Measurements from ENCODE around the gene COL27A1. TPM values are rescaled to one million over a fixed set of nuclear protein-coding genes. Genes with fewer than 3 reads are reported as not detected.

The COL27A1 gene
- total RNA-seq, 1 donor from 2014 or later = 4.3 TPM

DNA sequence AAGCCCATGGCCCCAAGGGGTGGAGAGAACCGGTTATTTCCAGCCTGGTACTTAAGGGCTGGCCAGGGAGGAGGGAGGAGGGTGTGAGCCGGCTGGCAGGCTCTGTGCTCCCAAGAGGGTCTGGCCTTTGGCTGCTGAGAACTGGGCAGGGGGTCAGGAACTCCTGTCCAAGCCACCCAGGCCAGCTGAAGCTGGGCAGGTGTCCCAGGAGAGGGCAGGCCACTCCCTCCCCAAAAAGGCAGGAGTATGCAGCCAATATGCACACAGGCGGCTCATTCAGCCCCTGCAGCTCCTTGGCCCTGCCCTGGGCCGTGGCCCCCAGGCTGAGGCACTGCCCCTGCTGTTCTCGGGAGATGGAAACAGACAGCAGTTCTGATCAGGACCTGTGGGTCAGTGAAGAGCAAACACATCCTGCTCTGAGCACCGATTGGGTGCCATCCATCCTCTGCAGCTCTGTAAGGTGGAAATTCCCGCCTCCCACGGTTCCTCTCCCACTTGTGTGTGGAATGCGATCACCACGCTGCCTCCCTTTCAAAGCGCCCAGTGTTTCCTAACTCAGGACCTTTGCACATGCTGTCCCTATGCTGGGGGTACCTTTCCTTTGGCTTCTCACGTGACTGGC is 39.1 kb upstream of the COL27A1 start:
- H3K4me3 Mint-ChIP-seq = no peak overlapping the region
- H3K4me1 Mint-ChIP-seq = peaks cover 15% of the 10 kb centered on the region
- peaks cover 9% of the 10 kb centered on the region for H3K27me3 Mint-ChIP-seq (ENCODE audit: insufficient read depth, low read depth)
- H3K4me1 ChIP-seq = peaks cover 7% of the 10 kb centered on the region
- H3K4me3 ChIP-seq = no peak overlapping the region
- H2AFZ ChIP-seq (replicated peaks) = no peak overlapping the region
- no peak overlapping the region for H3K9ac ChIP-seq
- H3K27ac Mint-ChIP-seq = peak overlapping the region; percentile 17
- no peaks in the 10 kb centered on the region for H3K36me3 Mint-ChIP-seq
- no peaks in the 10 kb centered on the region for H3K9me3 Mint-ChIP-seq
- H3K36me3 ChIP-seq = no peaks in the 10 kb centered on the region
- no peak overlapping the region for H3K27ac ChIP-seq
- no peaks in the 10 kb centered on the region for H3K79me2 ChIP-seq (ENCODE audit: low read depth)
- no peaks in the 10 kb centered on the region for H3K9me3 ChIP-seq (ENCODE audit: low read depth)
- no peaks in the 10 kb centered on the region for H4K20me1 ChIP-seq (ENCODE audit: low read depth)
- TF ChIP-seq EZH2phosphoT487 (IDR thresholded peaks at IDR 0.05) (no peak), EZH2 (IDR thresholded peaks at IDR 0.05) (no peak)
- TF ChIP-seq, protein P1, sequence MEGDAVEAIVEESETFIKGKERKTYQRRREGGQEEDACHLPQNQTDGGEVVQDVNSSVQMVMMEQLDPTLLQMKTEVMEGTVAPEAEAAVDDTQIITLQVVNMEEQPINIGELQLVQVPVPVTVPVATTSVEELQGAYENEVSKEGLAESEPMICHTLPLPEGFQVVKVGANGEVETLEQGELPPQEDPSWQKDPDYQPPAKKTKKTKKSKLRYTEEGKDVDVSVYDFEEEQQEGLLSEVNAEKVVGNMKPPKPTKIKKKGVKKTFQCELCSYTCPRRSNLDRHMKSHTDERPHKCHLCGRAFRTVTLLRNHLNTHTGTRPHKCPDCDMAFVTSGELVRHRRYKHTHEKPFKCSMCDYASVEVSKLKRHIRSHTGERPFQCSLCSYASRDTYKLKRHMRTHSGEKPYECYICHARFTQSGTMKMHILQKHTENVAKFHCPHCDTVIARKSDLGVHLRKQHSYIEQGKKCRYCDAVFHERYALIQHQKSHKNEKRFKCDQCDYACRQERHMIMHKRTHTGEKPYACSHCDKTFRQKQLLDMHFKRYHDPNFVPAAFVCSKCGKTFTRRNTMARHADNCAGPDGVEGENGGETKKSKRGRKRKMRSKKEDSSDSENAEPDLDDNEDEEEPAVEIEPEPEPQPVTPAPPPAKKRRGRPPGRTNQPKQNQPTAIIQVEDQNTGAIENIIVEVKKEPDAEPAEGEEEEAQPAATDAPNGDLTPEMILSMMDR (IDR thresholded peaks at IDR 0.05) = no peak
- H3K27me3 ChIP-seq = no peaks in the 10 kb centered on the region
- no peak for DNase-seq (ENCODE audit: low spot score)
- H3F3A ChIP-seq (ENCODE audit: low read depth) = no peaks in the 10 kb centered on the region
- H3K4me2 ChIP-seq = no peak overlapping the region

GRCh38 chr9:114117614-114117995 is 37.7 kb upstream of the COL27A1 start:
- no peak overlapping the region for H2AFZ ChIP-seq (replicated peaks)
- H3K27me3 Mint-ChIP-seq (ENCODE audit: insufficient read depth, low read depth) = peaks cover 7% of the 10 kb centered on the region
- H3K4me3 Mint-ChIP-seq = no peak overlapping the region
- no peaks in the 10 kb centered on the region for H4K20me1 ChIP-seq (ENCODE audit: low read depth)
- H3K4me1 ChIP-seq = peaks cover 7% of the 10 kb centered on the region
- no peaks in the 10 kb centered on the region for H3K9me3 Mint-ChIP-seq
- TF ChIP-seq, protein P1 (IDR thresholded peaks at IDR 0.05) = no peak
- TF ChIP-seq EZH2 (IDR thresholded peaks at IDR 0.05) = no peak
- no peak for TF ChIP-seq EZH2phosphoT487 (IDR thresholded peaks at IDR 0.05)
- no peaks in the 10 kb centered on the region for H3K27me3 ChIP-seq
- H3K27ac Mint-ChIP-seq = peak overlapping the region; percentile 57
- H3K9me3 ChIP-seq (ENCODE audit: low read depth) = no peaks in the 10 kb centered on the region
- H3K4me2 ChIP-seq = no peak overlapping the region
- H3K9ac ChIP-seq = no peak overlapping the region
- no peaks in the 10 kb centered on the region for H3K36me3 Mint-ChIP-seq
- H3K4me1 Mint-ChIP-seq = peaks cover 15% of the 10 kb centered on the region
- H3F3A ChIP-seq (ENCODE audit: low read depth) = no peaks in the 10 kb centered on the region
- no peaks in the 10 kb centered on the region for H3K79me2 ChIP-seq (ENCODE audit: low read depth)
- no peak for DNase-seq (ENCODE audit: low spot score)
- H3K27ac ChIP-seq = no peak overlapping the region
- no peak overlapping the region for H3K4me3 ChIP-seq
- no peaks in the 10 kb centered on the region for H3K36me3 ChIP-seq

DNA sequence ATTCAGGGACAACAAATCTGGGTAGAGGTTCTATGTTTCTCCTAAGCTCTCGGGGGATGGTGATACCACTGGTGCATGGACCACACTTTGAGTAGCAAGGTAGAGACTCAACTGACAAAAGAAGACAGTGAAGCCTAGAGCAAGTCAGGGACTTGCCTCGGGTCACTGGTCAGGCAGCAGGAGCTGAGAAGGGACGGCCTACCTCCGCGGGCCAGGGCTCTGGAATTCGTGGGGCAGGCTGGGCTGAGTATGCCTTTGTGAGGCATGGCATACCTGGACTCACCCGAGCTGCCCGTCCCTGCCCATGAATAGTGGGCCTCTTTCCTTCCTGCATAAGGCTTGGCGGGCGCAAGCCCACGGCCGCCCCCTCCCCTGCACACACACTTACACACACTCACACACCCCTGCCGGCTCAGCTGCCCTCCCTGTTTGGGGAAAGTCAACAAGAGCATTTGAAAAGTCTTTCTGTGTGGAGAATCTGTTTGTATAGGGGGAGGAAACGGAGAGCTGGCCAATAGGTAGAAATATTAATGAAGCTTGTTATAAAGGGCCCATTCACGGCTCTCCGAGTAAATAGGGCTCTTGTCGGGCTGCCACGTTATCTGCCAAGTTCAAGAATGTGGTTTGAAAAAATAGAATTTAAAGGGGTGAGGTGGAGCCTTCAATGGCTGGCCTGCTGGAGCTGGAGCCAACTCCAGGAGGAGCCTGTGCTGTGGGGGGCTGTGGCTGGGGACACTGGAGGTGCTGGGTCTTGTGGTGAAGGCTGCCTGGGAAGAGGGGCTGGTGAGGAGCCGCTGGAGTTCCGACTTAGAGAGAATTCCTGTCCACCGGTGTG is 37.1 kb upstream of the COL27A1 start:
- H3K79me2 ChIP-seq (ENCODE audit: low read depth) = no peaks in the 10 kb centered on the region
- no peaks in the 10 kb centered on the region for H3K36me3 ChIP-seq
- no peak overlapping the region for H3K4me2 ChIP-seq
- peaks cover 15% of the 10 kb centered on the region for H3K4me1 Mint-ChIP-seq
- H3K9ac ChIP-seq = no peak overlapping the region
- H3K27me3 Mint-ChIP-seq (ENCODE audit: insufficient read depth, low read depth) = peaks cover 7% of the 10 kb centered on the region
- H3K4me1 ChIP-seq = peaks cover 7% of the 10 kb centered on the region
- H3K27me3 ChIP-seq = no peaks in the 10 kb centered on the region
- H2AFZ ChIP-seq (replicated peaks) = peak overlapping the region; percentile 17
- H3K4me3 ChIP-seq = no peak overlapping the region
- H4K20me1 ChIP-seq (ENCODE audit: low read depth) = no peaks in the 10 kb centered on the region
- H3K9me3 Mint-ChIP-seq = no peaks in the 10 kb centered on the region
- peak overlapping the region; percentile 57 for H3K27ac Mint-ChIP-seq
- H3K27ac ChIP-seq = no peak overlapping the region
- H3F3A ChIP-seq (ENCODE audit: low read depth) = no peaks in the 10 kb centered on the region
- H3K4me3 Mint-ChIP-seq = no peak overlapping the region
- TF ChIP-seq EZH2phosphoT487 (IDR thresholded peaks at IDR 0.05) = no peak
- TF ChIP-seq EZH2 (IDR thresholded peaks at IDR 0.05) = no peak
- TF ChIP-seq, protein P1 (IDR thresholded peaks at IDR 0.05) = no peak
- no peaks in the 10 kb centered on the region for H3K36me3 Mint-ChIP-seq
- DNase-seq (ENCODE audit: low spot score) = no peak
- no peaks in the 10 kb centered on the region for H3K9me3 ChIP-seq (ENCODE audit: low read depth)
